Activated naive CD8-positive, alpha-beta T cell treated with anti-CD3 and anti-CD28 coated beads, Interleukin-2, amount 50 U/mL, for 16 hours (primary cell): Measurements from ENCODE around the gene LEMD2.

Experiments
- DNase-seq: peaks from one replicate; pipeline ENCODE4 v3.0.0-alpha.2; 2020; ENCODE audit warnings: low read depth, low spot score

The LEMD2 gene

DNA sequence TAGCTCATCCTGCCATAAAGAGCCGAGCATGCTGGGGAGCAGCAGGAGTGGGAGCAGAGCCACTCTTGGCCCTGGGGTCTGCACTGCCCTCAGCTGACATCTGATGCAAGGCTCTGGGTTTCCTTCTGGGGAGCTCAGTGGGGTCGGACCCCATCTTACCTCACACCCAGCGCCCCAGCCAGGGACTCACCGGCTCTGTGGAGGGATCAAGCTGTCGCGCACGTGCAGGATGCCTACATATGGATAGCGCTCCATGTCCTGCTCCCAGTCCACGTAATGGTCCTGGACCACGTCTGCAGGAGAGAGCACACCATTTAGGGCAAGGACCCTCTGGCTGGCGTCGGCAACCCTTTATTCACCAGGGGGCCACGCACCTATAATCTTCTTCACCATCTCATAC, 12.2 kb downstream of the LEMD2 start:
- DNase-seq: no peak

DNA sequence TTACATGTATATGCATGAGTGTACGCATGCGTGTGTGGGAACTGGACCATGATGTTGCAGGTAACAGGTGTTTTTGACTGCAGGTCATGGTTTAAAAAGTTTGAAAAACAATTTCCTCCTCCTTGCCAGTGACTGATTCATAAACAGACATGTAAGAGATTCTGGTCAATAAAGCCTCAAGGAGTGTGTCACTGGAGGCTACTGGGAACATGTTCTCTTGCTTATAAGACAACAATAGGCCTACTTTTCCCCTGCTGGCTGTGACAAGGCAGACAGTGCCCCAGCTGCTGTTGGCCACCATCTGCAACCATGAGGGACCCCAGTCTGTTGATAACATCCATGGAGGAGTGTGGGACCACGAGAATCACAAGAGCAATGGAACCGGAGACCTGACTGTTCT, 12.7 kb downstream of the LEMD2 start:
- DNase-seq: no peak

DNA sequence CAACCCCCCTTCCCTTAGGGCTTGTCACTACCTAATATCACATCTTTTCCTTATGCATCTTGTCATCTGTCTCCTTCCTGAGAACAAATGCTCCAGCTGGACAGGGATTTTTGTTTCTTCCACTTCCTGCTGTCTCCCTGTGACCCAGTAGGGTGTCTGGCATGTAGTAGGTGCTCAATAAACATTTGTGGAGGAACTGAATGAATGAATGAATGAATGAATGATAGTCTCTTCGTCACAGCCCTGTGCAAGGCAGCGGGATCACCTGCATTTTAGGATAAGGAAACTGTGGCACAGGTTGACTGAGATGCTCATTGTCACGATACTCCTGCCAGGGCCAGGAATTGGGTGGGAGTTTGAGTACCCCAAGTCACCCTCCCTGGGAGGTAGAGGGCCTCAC, 14.2 kb downstream of the LEMD2 start:
- DNase-seq: no peak

DNA sequence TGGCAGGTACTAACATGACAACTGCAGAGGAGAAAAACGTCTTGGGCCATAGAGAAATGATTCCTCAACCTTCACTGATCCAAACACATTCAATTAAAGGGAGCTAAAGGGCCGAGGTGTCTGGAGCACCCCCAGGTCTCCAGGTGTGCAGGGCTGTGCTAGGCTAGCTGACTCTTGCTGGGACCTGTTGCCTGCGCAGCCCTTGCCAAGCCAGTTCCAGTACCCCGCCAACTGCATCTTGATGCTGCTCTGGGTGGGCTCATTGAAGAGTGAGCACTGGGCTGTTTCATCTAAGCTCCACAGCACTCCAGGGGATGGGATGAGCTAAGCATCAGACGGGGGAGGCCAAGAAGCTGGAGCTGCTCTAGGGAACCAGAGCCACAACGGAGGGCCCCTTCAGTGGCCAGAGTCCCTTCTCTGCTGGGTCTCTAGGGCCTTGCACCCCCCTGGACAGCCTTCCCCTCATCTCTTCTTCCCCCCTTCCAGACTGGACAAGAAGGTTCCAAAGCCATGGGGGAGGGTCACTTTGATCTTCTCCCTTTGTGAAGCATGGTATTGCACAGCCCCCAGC, 15.9 kb downstream of the LEMD2 start:
- DNase-seq: no peak

DNA sequence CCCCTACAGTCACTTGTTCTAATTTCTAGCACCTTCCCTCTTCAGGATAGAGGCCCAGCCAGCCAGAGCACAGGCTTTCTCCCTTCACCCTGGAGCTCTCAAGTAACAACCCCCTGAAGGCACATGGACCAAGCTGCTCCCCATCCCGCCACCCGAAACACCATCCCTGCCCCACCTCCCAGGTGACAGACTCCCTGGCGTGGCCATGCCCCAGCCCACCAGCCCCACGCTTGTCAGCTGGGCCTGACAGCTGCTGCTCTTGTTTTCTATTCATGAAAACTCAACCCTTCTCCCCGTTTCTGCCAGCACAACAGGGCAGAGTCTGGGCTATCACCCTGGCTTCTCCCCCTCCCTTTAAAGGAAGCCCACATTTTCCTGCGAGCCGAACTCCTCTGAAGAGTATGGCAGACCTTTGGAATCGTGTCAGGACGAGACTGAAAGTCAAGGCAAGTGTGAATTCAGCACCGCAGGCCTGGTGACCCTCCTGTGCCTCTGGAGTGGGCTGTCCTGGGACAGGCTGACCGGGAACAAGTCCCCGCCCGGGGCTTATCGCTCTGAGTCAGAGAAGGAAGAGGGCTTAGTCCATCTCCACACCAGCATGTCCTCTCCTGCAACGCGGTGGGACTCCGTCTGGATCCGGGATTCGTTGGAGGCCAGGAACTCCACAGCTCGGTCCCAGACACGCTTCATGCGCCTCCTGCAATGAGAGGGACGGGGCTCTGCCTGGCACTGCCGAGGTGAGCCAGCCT, 16.7 kb downstream of the LEMD2 start:
- DNase-seq: no peak

DNA sequence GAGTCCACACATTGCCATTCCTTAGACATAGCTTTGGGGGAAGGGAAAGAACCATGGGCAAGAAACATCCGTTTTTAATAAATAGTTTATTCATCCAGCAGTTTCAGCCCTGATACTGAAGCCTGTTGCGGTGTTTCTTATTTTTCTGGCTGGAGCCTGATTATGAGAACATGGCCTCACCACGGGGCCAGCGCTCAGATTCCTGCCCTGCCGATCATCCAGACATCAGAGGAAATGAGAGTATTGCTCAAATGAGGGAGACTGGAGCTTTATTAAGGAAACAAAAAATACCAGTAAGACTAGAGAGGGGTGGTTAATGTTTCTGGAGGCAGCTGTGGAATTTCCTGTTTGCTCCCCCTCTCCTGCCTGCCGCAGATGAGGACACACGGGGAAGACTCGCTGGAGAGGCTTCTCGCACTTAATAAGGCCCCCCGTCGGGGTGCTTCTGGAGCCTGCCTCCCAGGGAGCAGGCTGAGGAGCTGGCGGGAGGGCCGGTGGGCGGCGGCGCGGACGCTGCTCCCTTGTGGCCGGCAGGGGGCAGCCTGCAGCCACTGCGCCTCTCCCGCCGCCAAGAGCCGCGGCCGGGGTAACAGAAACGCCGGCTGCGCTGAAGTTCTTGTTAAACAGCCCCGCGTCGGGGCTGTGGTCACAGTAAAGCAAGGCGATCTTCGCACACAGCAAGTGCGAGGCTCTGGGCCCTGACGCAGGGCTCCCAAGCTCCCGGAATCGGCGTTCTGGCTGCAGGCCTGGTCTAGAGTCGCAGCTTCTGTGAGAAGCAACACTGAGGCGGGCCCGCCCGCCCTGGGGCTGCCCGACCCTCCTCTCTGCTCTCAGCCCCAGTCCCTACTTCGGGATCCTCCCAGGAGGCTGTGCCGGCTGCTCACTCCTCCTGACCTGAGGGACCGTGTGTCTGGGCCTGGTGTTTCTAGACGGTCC, 17.5 kb downstream of the LEMD2 start:
- DNase-seq: no peak

DNA sequence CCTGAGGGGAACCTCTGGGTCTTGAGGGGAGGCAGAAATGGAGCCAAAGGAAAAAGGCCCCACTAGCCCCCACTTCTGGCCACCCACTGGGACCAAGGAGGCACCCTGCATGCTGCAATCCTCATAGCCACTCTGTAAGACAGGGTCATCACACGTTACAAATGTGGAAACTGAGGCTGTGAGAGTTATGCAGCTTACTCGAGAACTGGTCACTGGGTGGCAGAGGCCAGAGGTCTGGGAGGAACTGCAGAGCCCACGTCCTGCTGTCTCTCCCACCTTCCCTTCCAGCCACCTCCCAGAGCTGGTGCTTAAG, 18.1 kb downstream of the LEMD2 start:
- DNase-seq: no peak

DNA sequence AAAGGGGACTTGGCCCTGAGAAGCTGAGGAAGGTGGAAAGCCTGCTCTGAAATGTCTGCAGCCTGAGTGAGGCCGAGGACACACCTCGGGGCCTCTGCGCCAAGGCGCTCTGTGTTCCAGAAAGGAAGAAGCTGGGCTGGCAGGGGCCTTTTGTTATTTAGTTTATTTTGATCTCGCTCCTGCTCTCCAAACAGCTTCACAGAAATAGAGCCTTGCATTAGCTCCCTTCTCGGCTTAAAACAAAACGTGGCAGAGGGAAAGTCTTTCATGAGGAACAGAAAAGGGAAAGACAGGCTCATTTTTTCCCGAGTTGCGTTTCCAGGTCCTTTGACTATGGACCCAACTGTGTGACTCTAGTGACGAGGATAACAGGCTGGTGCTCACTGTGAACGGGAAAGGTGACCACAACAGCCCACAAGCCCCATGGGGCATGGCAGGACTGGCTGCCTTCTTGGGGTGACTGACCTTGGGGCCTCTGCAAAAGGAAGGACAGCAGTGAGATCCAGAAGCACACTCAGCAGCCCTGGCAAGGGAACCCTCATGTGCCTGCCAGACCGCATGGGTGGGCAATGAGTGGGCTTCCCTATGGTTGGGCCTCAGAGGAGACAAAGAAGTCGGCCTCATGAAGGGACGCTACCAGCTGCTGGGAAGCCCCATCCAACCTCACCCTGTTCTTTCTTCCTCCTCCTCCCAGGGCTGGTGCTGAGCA, 18.7 kb downstream of the LEMD2 start:
- DNase-seq: no peak

DNA sequence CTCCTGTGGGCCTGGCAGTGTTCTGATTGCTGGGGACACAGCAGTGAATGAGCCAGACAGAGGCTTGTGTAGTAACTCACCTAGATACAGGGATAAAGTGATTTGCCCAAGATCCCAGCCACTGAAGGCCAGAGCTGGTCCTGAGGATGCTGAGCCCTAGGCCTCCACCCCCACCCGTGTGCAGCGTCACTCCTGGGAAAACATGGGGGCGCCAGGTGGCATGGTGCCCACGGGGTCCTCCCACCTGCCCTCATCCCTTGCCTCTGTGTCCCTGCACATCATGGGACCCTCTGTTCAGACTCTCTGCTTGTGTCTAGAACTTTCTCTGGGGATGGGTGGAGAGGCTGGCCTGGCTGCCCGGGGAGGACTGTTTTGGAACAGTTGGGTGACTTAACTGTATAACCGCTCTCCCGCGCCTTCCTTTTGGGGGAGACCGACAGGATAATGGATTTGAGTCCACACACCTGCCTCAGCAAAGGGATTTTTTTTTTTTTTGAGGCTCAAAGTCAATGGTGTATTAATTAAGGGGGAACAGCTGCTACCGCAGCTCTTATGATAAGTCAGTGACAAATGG, 19.6 kb downstream of the LEMD2 start:
- no peak for DNase-seq

DNA sequence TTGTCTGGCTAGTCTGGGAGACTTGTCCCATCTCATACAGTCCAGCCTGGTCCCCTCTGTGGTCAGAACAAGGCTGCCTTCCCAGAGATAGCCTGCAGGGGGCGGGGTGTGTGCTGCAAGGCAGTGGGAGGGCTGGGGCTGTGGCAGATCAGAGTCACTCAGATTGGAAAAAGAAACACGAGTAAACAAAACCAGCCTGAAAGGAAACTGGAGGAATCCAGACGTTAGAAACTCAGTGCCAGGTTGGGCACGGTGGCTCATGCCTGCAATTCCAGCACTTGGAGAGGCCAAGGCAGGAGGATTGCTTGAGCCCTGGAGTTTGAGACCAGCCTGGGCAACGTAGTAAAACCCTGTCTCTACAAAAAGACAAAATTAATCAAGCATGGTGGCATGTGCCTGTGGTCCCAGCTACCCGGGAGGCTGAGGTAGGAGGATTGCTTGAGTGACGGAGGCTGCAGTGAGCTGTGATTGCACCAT, 20.2 kb downstream of the LEMD2 start:
- DNase-seq: peak; percentile 38

DNA sequence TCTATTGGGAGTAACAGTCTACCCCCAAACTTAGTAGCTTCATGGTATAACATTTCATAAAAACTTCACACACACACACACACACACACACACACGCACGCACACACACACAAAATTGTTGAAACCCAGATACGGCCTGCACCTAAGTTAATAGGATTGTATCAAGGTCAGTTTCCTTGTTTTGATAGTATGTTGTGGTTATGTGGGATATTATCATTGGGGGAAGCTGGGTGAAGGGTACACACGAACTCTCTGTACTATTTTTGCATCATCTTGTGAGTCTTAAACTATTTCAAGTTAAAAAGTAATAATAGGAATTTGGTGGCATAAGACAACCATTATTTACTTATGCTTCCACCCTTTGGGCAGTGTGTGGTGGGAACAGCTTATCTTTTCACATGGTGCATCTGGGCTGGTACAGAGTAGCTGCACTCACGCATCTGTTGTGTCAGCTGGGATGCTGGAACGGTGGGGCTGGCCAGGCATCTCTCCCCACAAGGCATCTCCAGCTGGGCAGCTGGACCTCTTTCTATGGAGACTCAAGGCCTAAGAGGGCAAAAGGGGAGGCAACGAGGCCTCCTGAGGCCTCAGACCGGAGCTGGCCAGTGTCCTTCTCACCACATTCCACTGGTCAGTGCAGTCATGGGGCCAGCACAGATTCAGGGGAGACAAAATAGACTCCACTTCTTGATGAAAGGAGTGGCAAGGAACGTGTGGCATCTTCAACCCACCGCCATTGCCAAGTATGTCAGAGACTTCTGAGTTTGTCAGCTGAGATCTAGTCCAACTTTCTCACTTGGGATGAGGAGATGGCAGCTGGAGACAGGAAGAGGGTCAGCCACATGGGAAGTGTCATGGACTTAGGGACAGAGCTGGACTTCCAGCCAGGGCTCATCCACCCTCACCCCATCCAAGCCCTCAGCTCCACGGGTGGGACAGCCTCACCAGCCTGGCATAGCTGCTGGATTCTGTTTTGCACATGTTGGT, 21.7 kb downstream of the LEMD2 start:
- DNase-seq: no peak

DNA sequence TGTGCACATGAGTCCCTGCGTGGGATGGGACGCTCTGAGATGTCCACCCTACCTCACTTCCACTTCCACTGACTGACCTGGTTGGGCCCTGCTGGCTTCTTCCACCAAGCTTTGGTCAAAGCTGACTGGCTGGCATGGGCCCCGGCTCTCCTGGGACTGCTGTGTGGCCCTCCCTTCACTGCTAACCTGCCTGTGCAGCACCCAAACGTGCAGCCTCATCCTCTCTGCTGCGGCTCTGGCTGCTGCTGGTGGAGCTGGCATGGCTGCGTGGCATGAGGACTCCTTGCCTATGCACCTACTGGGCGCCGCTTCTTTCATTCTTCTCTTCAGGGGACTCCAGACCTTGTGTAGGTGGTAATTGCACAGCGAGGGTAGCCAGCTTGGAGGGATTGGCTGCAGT, 23.6 kb downstream of the LEMD2 start:
- no peak for DNase-seq

DNA sequence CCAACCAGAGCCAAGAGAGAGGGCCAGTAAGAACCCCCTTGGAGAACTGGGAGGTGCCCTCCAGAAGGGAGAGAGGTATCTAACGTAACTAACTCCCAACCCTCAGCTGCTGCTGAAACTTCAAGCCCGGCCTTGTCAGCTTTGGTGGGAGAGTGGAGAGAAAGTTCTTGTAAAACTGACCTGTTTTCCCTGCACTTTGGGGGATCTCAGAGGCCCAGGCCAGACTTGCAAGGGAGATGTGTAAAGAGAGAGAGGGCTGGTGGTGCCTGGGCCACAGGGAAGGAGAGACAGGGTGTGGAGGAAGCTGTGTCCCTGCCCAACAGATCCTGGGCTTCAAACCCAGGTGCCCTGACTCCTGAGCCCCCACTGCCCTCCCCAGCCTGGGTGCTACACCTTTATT, 24.9 kb downstream of the LEMD2 start:
- DNase-seq: no peak

DNA sequence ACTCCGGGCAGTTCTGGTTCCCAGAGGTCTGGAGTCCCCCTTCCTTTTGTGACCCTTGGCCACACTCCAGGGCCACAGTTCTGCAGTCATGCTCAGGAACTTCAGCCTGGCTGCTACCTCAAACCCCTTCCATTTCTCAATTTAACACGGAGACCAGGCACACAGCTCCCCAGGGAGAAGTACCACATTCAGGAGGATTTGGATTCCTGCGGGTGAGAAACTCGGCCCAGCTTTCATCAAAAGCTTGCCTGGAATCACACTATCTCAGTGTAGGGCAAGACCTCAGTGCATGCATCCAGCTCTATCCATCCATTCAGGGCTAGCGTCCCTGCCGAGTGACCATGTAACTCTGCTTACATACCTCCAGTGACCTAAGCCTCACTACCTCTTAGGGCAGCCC, 25.4 kb downstream of the LEMD2 start:
- DNase-seq: no peak

DNA sequence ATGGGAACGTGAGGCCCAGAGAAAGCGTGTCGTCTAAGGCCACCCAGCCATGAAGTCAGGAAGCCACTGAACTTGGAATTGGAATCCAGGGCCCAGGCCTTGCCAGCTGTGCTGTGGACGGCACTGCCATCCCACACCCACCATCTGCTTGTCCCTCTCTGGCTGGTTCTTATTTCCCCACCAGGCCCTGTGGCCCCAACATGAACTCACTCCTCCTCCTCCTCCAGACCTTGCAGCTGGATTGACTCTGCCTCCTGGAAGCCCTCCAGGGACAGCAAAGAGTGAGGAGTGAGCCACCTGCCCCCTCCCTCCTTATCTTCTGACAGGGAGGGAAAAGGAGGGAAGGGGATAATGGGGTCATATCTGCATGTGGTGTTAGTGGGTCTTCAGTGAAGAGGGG, 26.2 kb downstream of the LEMD2 start:
- no peak for DNase-seq

DNA sequence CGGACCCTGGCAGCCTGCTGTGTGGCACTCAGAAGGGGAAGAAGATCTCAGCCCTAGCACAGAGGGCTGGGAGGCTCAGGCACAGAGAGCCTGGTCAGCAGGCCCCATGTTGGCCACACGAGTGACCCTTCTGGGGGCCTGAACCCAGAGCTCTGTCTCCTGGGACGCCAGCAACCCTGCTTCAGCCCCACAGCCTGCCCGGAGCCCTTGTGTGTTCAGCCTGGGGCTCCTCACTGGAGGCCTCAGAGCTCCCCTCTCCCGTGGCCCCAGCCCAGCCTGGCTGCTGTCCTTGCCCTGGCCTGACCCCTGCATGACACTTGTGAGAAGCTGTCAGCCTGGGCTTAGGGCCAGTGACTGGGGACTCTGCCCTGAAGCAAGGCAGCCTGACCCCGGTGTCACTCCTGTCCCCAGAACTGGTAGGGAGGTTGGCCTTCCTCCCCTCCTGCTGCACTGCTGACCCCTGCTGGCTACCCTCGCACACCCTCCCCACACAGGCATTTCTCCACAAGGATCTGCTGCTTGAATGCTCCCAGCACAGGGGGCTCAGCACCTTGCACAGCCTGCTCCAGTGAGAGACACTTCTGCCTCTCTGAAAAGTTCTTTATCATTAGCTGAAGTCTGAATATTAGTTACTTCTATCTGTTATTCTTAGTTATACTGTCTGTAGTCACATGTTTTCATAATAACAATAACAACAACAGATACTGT, 26.9 kb downstream of the LEMD2 start:
- DNase-seq: no peak

DNA sequence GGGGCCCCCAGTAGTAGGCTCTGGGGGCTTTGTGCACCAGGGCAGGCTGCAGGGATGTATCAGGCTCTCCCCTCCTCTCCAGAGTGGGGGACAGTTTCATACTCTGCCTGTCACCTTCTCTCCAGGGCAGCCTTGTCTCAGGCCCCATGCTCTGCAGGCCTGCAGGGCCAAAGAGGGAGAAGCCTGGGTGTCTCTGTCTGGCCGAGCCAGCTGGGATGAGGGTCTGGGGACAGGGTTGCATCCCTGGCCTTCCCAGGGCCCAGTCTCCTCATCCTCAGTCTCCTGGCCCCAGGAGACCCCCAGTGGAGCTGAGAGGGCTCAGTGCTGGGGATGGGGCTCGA, 27.4 kb downstream of the LEMD2 start:
- DNase-seq: no peak

DNA sequence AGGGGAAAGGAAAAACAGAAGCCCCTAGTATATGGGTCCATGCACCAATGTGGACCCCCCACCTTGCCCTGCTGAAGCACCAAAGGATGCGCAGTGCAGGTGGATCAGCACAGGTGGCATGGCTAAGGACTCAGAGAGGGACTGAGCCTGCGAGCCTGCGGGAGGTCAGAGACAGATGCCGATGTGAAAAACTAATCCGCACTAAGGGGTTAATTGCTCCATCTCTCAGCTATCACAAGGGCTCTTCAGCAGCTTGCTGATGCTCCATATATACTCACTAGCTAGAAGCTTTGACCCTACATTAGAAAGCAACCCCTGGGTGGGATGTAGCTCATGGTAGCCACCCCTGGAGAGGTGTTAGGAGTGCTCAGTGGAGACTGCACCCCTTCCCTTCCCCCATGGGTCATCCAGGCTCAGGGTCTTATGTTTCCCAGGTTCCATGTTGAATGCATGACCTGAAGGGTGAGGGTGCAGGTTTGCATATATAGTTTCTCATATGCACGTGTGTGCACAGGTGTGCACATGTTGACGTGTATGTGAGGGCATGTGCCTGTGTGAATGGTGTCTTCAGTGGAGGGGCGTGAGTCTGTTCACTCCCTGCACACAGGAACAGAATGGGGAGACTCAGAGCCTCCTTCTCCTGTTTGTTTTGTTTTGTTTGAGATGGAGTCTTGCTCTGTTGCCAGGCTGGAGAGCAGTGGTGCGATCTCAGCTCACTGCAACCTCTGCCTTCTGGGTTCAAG, 28.9 kb downstream of the LEMD2 start:
- no peak for DNase-seq

DNA sequence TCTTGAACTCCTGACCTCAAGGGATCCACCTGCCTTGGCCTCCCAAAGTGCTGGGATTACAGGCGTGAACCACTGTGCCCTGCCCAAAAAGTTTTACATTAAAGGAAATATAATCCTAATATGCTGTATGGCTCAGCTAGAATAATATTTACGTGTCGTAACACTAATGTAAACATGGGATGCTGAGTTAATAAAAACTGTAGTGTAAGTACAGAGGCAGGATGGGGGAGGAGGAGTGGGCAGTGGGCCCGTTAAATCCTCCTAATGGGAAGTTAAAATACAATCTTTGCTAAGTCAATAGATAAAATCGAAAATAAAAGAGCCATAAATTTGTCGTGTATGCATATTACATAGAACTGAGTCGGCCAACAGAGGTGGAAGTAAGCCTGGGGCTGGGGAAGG, 30.1 kb downstream of the LEMD2 start:
- DNase-seq: no peak
